Transverse colon (tissue), 4 donors: ENCODE data around the gene RGS9. TPM values are rescaled to one million over a fixed set of nuclear protein-coding genes. Genes with fewer than 3 reads are reported as not detected.
A peak's percentile ranks its signal among the peaks of the same experiment; 100 is the strongest.

Experiments used
- DNase-seq: peaks from one replicate; pipeline ENCODE4 v3.0.0-alpha.2; 2019
- H3K27ac ChIP-seq, 4 donors: fragments of 200-600 bp; sonication (generic); 2 replicates each; pipeline ENCODE4 v1.5.1; 2016 to 2018; ENCODE audit warnings: inconsistent platforms in 4 of 4
- H3K27me3 ChIP-seq: fragments of 200-600 bp; sonication (generic); 2 replicates; pipeline ENCODE4 v1.5.1; 2017; ENCODE audit warnings: inconsistent platforms
- H3K36me3 ChIP-seq, 4 donors: fragments of 200-600 bp; sonication (generic); 2 replicates each; pipeline ENCODE4 v1.5.1; 2017 to 2019; ENCODE audit warnings: inconsistent platforms in 4 of 4
- H3K4me1 ChIP-seq, 4 donors: fragments of 200-600 bp; sonication (generic); 2 replicates each; pipeline ENCODE4 v1.5.1; 2017 to 2020; ENCODE audit warnings: inconsistent platforms in 4 of 4
- H3K4me3 ChIP-seq, 4 donors: fragments of 200-600 bp; sonication (generic); 1 replicate in 1 of 4; 2 replicates in 3 of 4; pipeline versions ENCODE4 v1.5.1 to v1.6.1; 2017 to 2019; ENCODE audit warnings: inconsistent platforms in 4 of 4
- H3K9me3 ChIP-seq, 2 donors: fragments of 200-600 bp; sonication (generic); 2 replicates each; pipeline ENCODE4 v1.5.1; 2017 to 2019; ENCODE audit warnings: inconsistent platforms in 2 of 2
- EP300 ChIP-seq: sonication (generic); formaldehyde crosslinking; IDR thresholded peaks from one replicate; pipeline ENCODE4 v1.6.1; 2017; ENCODE audit warnings: antibody characterized with exemption, low read depth
- POLR2A ChIP-seq: fragments of 450-650 bp; IDR thresholded peaks from one replicate; pipeline ENCODE4 v1.6.1; 2016; ENCODE audit warnings: antibody characterized with exemption, mild to moderate bottlenecking, moderate library complexity
- POLR2AphosphoS5 ChIP-seq, 3 donors: sonication (generic); formaldehyde crosslinking; IDR thresholded peaks; one replicate each; pipeline ENCODE4 v1.6.1; 2016; ENCODE audit warnings: antibody characterized with exemption in 3 of 3
- WGBS, 2 donors: methylation state at CpG; one replicate each; pipeline ENCODE4 v1.1.5; 2018; ENCODE audit warnings: low coverage in 1 of 2; 5-methylcytosine and 5-hydroxymethylcytosine counted together
- in situ Hi-C, 4 donors: fragments of 200-750 bp; cut with MboI; loops; one replicate each; pipeline versions ENCODE4 v1.15.0 to v1.15.1; 2017; ENCODE audit warnings: low sequenced_read_pairs in 3 of 4, low pct_ligation_motif_present in 1 of 4, low pct_unique_long_range_greater_than_20kb in 1 of 4
- intact Hi-C: fragments of 100-400 bp; cut with DNase I; formaldehyde crosslinking; loops from one replicate; pipeline ENCODE4 v1.15.1; 2023; ENCODE audit warnings: low total_unique reads
- total RNA-seq, 4 donors: library from RNA; depleted of rRNA; stranded (reverse); fragments of >200 nt; gene quantifications; one replicate each; pipeline ENCODE4 v1.1.0, GENCODE V29; 2016
- TF ChIP-seq, protein P1 (sequence below), 5 experiments: fragments of 200-600 bp in 3 of 5; fragments of 450-650 bp in 2 of 5; sonication (generic) in 3 of 5; IDR thresholded peaks; 1 replicate in 2 of 5; 2 replicates in 3 of 5; pipeline ENCODE4 v1.5.1; 2016 to 2017; ENCODE audit warnings: antibody characterized with exemption in 5 of 5, inconsistent platforms in 3 of 5, mild to moderate bottlenecking in 2 of 5, moderate library complexity in 1 of 5

Gene RGS9
- total RNA-seq, 4 donors from 2014 or later = 2.6 to 10.6 (median 7.8) TPM; not detected in 1

GRCh38 chr17:65193305-65193704, 56.1 kb downstream of the RGS9 start:
- no peaks in the 10 kb centered on the region for H3K27me3 ChIP-seq
- no peak overlapping the region for H3K27ac ChIP-seq
- TF ChIP-seq EP300 (no peak), POLR2AphosphoS5 (IDR thresholded peaks at IDR 0.05) (no peak), POLR2A (no peak)
- TF ChIP-seq, protein P1, sequence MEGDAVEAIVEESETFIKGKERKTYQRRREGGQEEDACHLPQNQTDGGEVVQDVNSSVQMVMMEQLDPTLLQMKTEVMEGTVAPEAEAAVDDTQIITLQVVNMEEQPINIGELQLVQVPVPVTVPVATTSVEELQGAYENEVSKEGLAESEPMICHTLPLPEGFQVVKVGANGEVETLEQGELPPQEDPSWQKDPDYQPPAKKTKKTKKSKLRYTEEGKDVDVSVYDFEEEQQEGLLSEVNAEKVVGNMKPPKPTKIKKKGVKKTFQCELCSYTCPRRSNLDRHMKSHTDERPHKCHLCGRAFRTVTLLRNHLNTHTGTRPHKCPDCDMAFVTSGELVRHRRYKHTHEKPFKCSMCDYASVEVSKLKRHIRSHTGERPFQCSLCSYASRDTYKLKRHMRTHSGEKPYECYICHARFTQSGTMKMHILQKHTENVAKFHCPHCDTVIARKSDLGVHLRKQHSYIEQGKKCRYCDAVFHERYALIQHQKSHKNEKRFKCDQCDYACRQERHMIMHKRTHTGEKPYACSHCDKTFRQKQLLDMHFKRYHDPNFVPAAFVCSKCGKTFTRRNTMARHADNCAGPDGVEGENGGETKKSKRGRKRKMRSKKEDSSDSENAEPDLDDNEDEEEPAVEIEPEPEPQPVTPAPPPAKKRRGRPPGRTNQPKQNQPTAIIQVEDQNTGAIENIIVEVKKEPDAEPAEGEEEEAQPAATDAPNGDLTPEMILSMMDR (IDR thresholded peaks at IDR 0.05) = no peak
- intact Hi-C loops (no loop called here), in situ Hi-C loops (no loop called here)
- H3K4me3 ChIP-seq = no peak overlapping the region
- no peaks in the 10 kb centered on the region for H3K4me1 ChIP-seq
- DNase-seq = no peak
- H3K9me3 ChIP-seq = no peaks in the 10 kb centered on the region
- H3K36me3 ChIP-seq = no peaks in the 10 kb centered on the region
- 65 to 71% methylated on average over 5 of the region's 5 CpGs for WGBS, 2 donors

- no peak for TF ChIP-seq POLR2AphosphoS5 (IDR thresholded peaks at IDR 0.05)
- TF ChIP-seq POLR2A = no peak
- TF ChIP-seq EP300 = no peak
- intact Hi-C loops (no loop called here), in situ Hi-C loops (no loop called here)
- Histone ChIP-seq H3K27me3 (no peaks in the 10 kb centered on the region), H3K4me1 (no peaks in the 10 kb centered on the region), H3K9me3 (no peaks in the 10 kb centered on the region), H3K27ac (no peak overlapping the region), H3K4me3 (no peak overlapping the region), H3K36me3 (no peaks in the 10 kb centered on the region)
- WGBS, 2 donors = 87 to 90% methylated on average over 9 of the region's 9 CpGs
- no peak for DNase-seq
These were observed 56.6 kb downstream of the RGS9 start for GRCh38 chr17:65193716-65194293.

GRCh38 chr17:65194670-65195334, 57.6 kb downstream of the RGS9 start:
- TF ChIP-seq POLR2AphosphoS5 (IDR thresholded peaks at IDR 0.05) = no peak
- TF ChIP-seq EP300 = no peak
- intact Hi-C loops = no loop called here
- H3K9me3 ChIP-seq = no peaks in the 10 kb centered on the region
- 67 to 85% methylated on average over 2 to 9 of the region's 9 CpGs for whole genome bisulfite sequencing, 2 donors
- no peak overlapping the region for H3K27ac ChIP-seq
- H3K27me3 ChIP-seq = no peaks in the 10 kb centered on the region
- peak; percentile 27 for DNase-seq
- in situ Hi-C loops = no loop called here
- no peaks in the 10 kb centered on the region for H3K36me3 ChIP-seq
- H3K4me3 ChIP-seq = no peak overlapping the region
- no peaks in the 10 kb centered on the region for H3K4me1 ChIP-seq

- Histone ChIP-seq H3K27me3 (no peaks in the 10 kb centered on the region), H3K27ac (no peak overlapping the region), H3K9me3 (no peaks in the 10 kb centered on the region), H3K4me1 (no peaks in the 10 kb centered on the region), H3K36me3 (no peaks in the 10 kb centered on the region), H3K4me3 (no peak overlapping the region)
- no peak for DNase-seq
- TF ChIP-seq POLR2AphosphoS5 (IDR thresholded peaks at IDR 0.05) (no peak), POLR2A (no peak), EP300 (no peak)
- TF ChIP-seq, protein P1 (IDR thresholded peaks at IDR 0.05) = no peak
- 78 to 85% methylated on average over 6 to 7 of the region's 7 CpGs for WGBS, 2 donors
- intact Hi-C loops (no loop called here), in situ Hi-C loops (no loop called here)
These were observed 58.5 kb downstream of the RGS9 start for GRCh38 chr17:65195716-65196115.

DNA sequence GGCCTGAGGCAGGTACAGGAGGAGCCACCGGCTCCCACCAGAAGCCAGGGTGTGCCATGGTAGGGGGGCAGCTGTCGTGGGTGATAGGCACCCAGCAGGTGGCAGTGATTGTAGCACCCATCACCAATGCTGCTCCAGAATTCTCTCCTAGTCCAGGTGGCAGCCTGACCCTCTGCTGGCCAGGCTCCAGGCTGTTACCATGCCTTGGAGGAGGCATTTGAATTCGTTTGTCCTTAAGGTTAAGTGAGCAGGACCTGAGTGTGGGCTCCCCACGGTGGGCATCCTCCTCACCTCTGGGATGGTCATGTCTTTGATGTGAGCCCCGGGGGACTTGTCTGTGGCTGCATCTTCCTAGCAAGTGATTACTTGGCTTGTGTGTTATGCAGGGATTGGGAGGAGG, 59.4 kb downstream of the RGS9 start:
- WGBS, 2 donors = 77% methylated on average over 5 of the region's 5 CpGs; no CpG with 5 or more reads in 1 of the 2 donors
- Histone ChIP-seq H3K27me3 (no peaks in the 10 kb centered on the region), H3K4me1 (no peaks in the 10 kb centered on the region), H3K4me3 (no peak overlapping the region), H3K9me3 (no peaks in the 10 kb centered on the region), H3K27ac (no peak overlapping the region), H3K36me3 (no peaks in the 10 kb centered on the region)
- TF ChIP-seq, protein P1 (IDR thresholded peaks at IDR 0.05) = no peak
- TF ChIP-seq POLR2AphosphoS5 (IDR thresholded peaks at IDR 0.05) = no peak
- no peak for TF ChIP-seq EP300
- no peak for TF ChIP-seq POLR2A
- in situ Hi-C loops (no loop called here), intact Hi-C loops (no loop called here)
- no peak for DNase-seq
